ENCODE data around the gene CNTD1. TPM values are rescaled to one million over a fixed set of nuclear protein-coding genes. Genes with fewer than 3 reads are reported as not detected.

The CNTD1 gene
- total RNA-seq, 3 donors from 2014 or later (not counting 1 experiment from before 2014, with no cell fraction given), result not detected

- Histone ChIP-seq H3K27me3 (ENCODE audit: control insufficient read depth, insufficient read depth, low read length) (no peaks in the 10 kb centered on the region), H3K4me3 (ENCODE audit: low read length) (no peak overlapping the region), H3K9me3 (ENCODE audit: control insufficient read depth, insufficient read depth, low read length) (no peaks in the 10 kb centered on the region), H3K27ac (ENCODE audit: low read length) (no peak overlapping the region), H3K4me1 (ENCODE audit: control insufficient read depth, insufficient read depth, low read length) (peaks cover 8% of the 10 kb centered on the region), H3K36me3 (ENCODE audit: control insufficient read depth, insufficient read depth, low read length) (no peaks in the 10 kb centered on the region)
- TF ChIP-seq CTCF (IDR thresholded peaks at IDR 0.05), result no peak
- 84% methylated on average over 2 of the region's 2 CpGs for WGBS (ENCODE audit: insufficient coverage)
- H3K36me3 Mint-ChIP-seq, result no peaks in the 10 kb centered on the region
- ATAC-seq (no peak), DNase-seq (no peak)
- peaks cover 0 to 3% of the 10 kb centered on the region in 2 donors for H3K27me3 Mint-ChIP-seq (ENCODE audit: low read depth in 2 of 2)
- peaks cover 7% of the 10 kb centered on the region in 2 donors for H3K4me1 Mint-ChIP-seq
- intact Hi-C loops (cut with micrococcal nuclease), result no loop called here
- no peak overlapping the region for H3K27ac Mint-ChIP-seq
- H3K4me3 Mint-ChIP-seq, result no peak overlapping the region
- H3K9me3 Mint-ChIP-seq, result no peaks in the 10 kb centered on the region
Observed at GRCh38 chr17:42803074-42803883, 4.6 kb downstream of the CNTD1 start.

GRCh38 chr17:42804918-42805367 lies 6.3 kb downstream of the CNTD1 start:
- H3K27me3 ChIP-seq (ENCODE audit: control insufficient read depth, insufficient read depth, low read length), result no peaks in the 10 kb centered on the region
- H3K4me1 ChIP-seq (ENCODE audit: control insufficient read depth, insufficient read depth, low read length), result no peaks in the 10 kb centered on the region
- H3K36me3 ChIP-seq (ENCODE audit: control insufficient read depth, insufficient read depth, low read length), result peaks cover 8% of the 10 kb centered on the region
- WGBS (ENCODE audit: insufficient coverage), result 96% methylated on average over 1 of the region's 1 CpG
- H3K4me1 Mint-ChIP-seq, result no peaks in the 10 kb centered on the region
- H3K27me3 Mint-ChIP-seq (ENCODE audit: low read depth in 2 of 2), result no peaks in the 10 kb centered on the region
- no peak for TF ChIP-seq CTCF (IDR thresholded peaks at IDR 0.05)
- intact Hi-C loops (cut with micrococcal nuclease), result no loop called here
- no peak for DNase-seq
- H3K27ac Mint-ChIP-seq, result no peak overlapping the region
- ATAC-seq, result no peak
- no peak overlapping the region for H3K4me3 Mint-ChIP-seq
- H3K9me3 Mint-ChIP-seq, result no peaks in the 10 kb centered on the region
- H3K4me3 ChIP-seq (ENCODE audit: low read length), result no peak overlapping the region
- no peaks in the 10 kb centered on the region for H3K9me3 ChIP-seq (ENCODE audit: control insufficient read depth, insufficient read depth, low read length)
- no peaks in the 10 kb centered on the region for H3K36me3 Mint-ChIP-seq
- no peak overlapping the region for H3K27ac ChIP-seq (ENCODE audit: low read length)

DNA sequence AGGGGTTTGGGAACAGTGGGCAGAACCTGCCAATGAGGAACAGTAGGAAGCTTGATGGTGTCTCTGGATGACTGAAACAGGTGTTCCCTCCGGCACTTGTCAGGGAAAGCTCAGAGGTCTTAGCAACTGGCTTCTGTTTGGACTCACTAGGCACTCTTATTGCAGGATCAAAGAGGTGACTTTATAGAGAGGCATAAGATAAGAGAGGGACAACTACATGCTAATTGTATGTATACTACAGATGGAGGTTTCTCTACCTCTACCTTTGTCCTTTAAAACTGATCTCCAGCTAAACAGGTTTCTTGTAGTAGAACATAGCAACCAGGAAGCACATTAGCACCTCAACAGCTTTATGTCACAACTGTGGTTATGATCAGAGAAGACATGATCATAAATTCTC lies 7.6 kb downstream of the CNTD1 start:
- no peaks in the 10 kb centered on the region for H3K9me3 ChIP-seq (ENCODE audit: control insufficient read depth, insufficient read depth, low read length)
- no peak for DNase-seq
- 95% methylated on average over 1 of the region's 1 CpG for WGBS (ENCODE audit: insufficient coverage)
- ATAC-seq, result no peak
- H3K4me1 Mint-ChIP-seq, result no peaks in the 10 kb centered on the region
- no peaks in the 10 kb centered on the region for H3K4me1 ChIP-seq (ENCODE audit: control insufficient read depth, insufficient read depth, low read length)
- H3K4me3 Mint-ChIP-seq, result no peak overlapping the region
- H3K27ac Mint-ChIP-seq, result no peak overlapping the region
- TF ChIP-seq CTCF (IDR thresholded peaks at IDR 0.05), result no peak
- peaks cover 8% of the 10 kb centered on the region for H3K36me3 Mint-ChIP-seq
- no peaks in the 10 kb centered on the region for H3K27me3 ChIP-seq (ENCODE audit: control insufficient read depth, insufficient read depth, low read length)
- H3K4me3 ChIP-seq (ENCODE audit: low read length), result no peak overlapping the region
- intact Hi-C loops (cut with micrococcal nuclease), result no loop called here
- peaks cover 20% of the 10 kb centered on the region for H3K36me3 ChIP-seq (ENCODE audit: control insufficient read depth, insufficient read depth, low read length)
- H3K27ac ChIP-seq (ENCODE audit: low read length), result no peak overlapping the region
- no peaks in the 10 kb centered on the region for H3K27me3 Mint-ChIP-seq (ENCODE audit: low read depth in 2 of 2)
- no peaks in the 10 kb centered on the region for H3K9me3 Mint-ChIP-seq
